ENCODE results near the gene DENND5B.
A peak's percentile ranks its signal among the peaks of the same experiment; 100 is the strongest.
"Not testable (repeated sequence)": the region's sequence is repeated elsewhere in the genome, so short reads cannot be mapped to it uniquely, and the experiment has no call there.

Gene DENND5B

GRCh38 chr12:31393004-31393550 lies 197.9 kb downstream of the DENND5B start:
- Histone ChIP-seq H3K27ac (ENCODE audit: low read length) (no peak overlapping the region), H3K36me3 (ENCODE audit: control insufficient read depth, low read depth, low read length) (no peaks in the 10 kb centered on the region), H3K9ac (ENCODE audit: low read length) (no peak overlapping the region), H3K4me1 (ENCODE audit: control insufficient read depth, low read depth, low read length) (peaks cover 9% of the 10 kb centered on the region), H3K27me3 (ENCODE audit: control insufficient read depth, insufficient read depth, low read length) (no peaks in the 10 kb centered on the region), H3K9me3 (ENCODE audit: control insufficient read depth, low read depth, low read length) (no peaks in the 10 kb centered on the region), H3K4me3 (ENCODE audit: low read length) (no peak overlapping the region)

- no peaks in the 10 kb centered on the region for H3K9me3 ChIP-seq (ENCODE audit: control insufficient read depth, low read depth, low read length)
- no peak overlapping the region for H3K4me3 ChIP-seq (ENCODE audit: low read length)
- peaks cover 30% of the 10 kb centered on the region for H3K4me1 ChIP-seq (ENCODE audit: control insufficient read depth, low read depth, low read length)
- no peak overlapping the region for H3K9ac ChIP-seq (ENCODE audit: low read length)
- no peaks in the 10 kb centered on the region for H3K36me3 ChIP-seq (ENCODE audit: control insufficient read depth, low read depth, low read length)
- no peaks in the 10 kb centered on the region for H3K27me3 ChIP-seq (ENCODE audit: control insufficient read depth, insufficient read depth, low read length)
- no peak overlapping the region for H3K27ac ChIP-seq (ENCODE audit: low read length)
Observed at GRCh38 chr12:31390991-31391390, 199.9 kb downstream of the DENND5B start.

- Histone ChIP-seq H3K9me3 (ENCODE audit: control insufficient read depth, low read depth, low read length) (no peaks in the 10 kb centered on the region), H3K4me1 (ENCODE audit: control insufficient read depth, low read depth, low read length) (peaks cover 49% of the 10 kb centered on the region), H3K36me3 (ENCODE audit: control insufficient read depth, low read depth, low read length) (no peaks in the 10 kb centered on the region), H3K27ac (ENCODE audit: low read length) (no peak overlapping the region), H3K9ac (ENCODE audit: low read length) (no peak overlapping the region), H3K4me3 (ENCODE audit: low read length) (no peak overlapping the region), H3K27me3 (ENCODE audit: control insufficient read depth, insufficient read depth, low read length) (no peaks in the 10 kb centered on the region)
Observed at GRCh38 chr12:31388713-31389112, 202.2 kb downstream of the DENND5B start.

- peak overlapping the region; percentile 90 for H3K9ac ChIP-seq (ENCODE audit: low read length)
Observed at GRCh38 chr12:31387466-31387865, 203.5 kb downstream of the DENND5B start.

GRCh38 chr12:31387011-31387410 lies 203.9 kb downstream of the DENND5B start:
- Histone ChIP-seq H3K9ac (ENCODE audit: low read length) (peak overlapping the region; percentile 90), H3K4me3 (ENCODE audit: low read length) (peak overlapping the region; percentile 55), H3K27me3 (ENCODE audit: control insufficient read depth, insufficient read depth, low read length) (no peaks in the 10 kb centered on the region), H3K36me3 (ENCODE audit: control insufficient read depth, low read depth, low read length) (no peaks in the 10 kb centered on the region), H3K9me3 (ENCODE audit: control insufficient read depth, low read depth, low read length) (no peaks in the 10 kb centered on the region), H3K27ac (ENCODE audit: low read length) (peak overlapping the region; percentile 99), H3K4me1 (ENCODE audit: control insufficient read depth, low read depth, low read length) (peaks cover 57% of the 10 kb centered on the region)

More at GRCh38 chr12:31387466-31387865, 203.5 kb downstream of the DENND5B start:
- no peaks in the 10 kb centered on the region for H3K27me3 ChIP-seq (ENCODE audit: control insufficient read depth, insufficient read depth, low read length)
- no peaks in the 10 kb centered on the region for H3K9me3 ChIP-seq (ENCODE audit: control insufficient read depth, low read depth, low read length)
- peaks cover 57% of the 10 kb centered on the region for H3K4me1 ChIP-seq (ENCODE audit: control insufficient read depth, low read depth, low read length)
- H3K4me3 ChIP-seq (ENCODE audit: low read length): peak overlapping the region; percentile 55
- peak overlapping the region; percentile 99 for H3K27ac ChIP-seq (ENCODE audit: low read length)
- H3K36me3 ChIP-seq (ENCODE audit: control insufficient read depth, low read depth, low read length): no peaks in the 10 kb centered on the region

- Histone ChIP-seq H3K36me3 (ENCODE audit: control insufficient read depth, low read depth, low read length) (no peaks in the 10 kb centered on the region), H3K27me3 (ENCODE audit: control insufficient read depth, insufficient read depth, low read length) (no peaks in the 10 kb centered on the region), H3K27ac (ENCODE audit: low read length) (peak overlapping the region; percentile 99), H3K9ac (ENCODE audit: low read length) (peak overlapping the region; percentile 90), H3K9me3 (ENCODE audit: control insufficient read depth, low read depth, low read length) (no peaks in the 10 kb centered on the region), H3K4me3 (ENCODE audit: low read length) (peak overlapping the region; percentile 55), H3K4me1 (ENCODE audit: control insufficient read depth, low read depth, low read length) (peaks cover 57% of the 10 kb centered on the region)
Observed at GRCh38 chr12:31386364-31386777, 204.6 kb downstream of the DENND5B start.

GRCh38 chr12:31377210-31377609 lies 213.7 kb downstream of the DENND5B start:
- H3K9me3 ChIP-seq (ENCODE audit: control insufficient read depth, low read depth, low read length); H3K9ac ChIP-seq (ENCODE audit: low read length); H3K4me3 ChIP-seq (ENCODE audit: low read length); H3K4me1 ChIP-seq (ENCODE audit: control insufficient read depth, low read depth, low read length); H3K36me3 ChIP-seq (ENCODE audit: control insufficient read depth, low read depth, low read length); H3K27ac ChIP-seq (ENCODE audit: low read length); H3K27me3 ChIP-seq (ENCODE audit: control insufficient read depth, insufficient read depth, low read length): not testable (repeated sequence)

- not testable (repeated sequence) for H3K9ac ChIP-seq (ENCODE audit: low read length); H3K9me3 ChIP-seq (ENCODE audit: control insufficient read depth, low read depth, low read length); H3K4me1 ChIP-seq (ENCODE audit: control insufficient read depth, low read depth, low read length); H3K4me3 ChIP-seq (ENCODE audit: low read length); H3K36me3 ChIP-seq (ENCODE audit: control insufficient read depth, low read depth, low read length); H3K27ac ChIP-seq (ENCODE audit: low read length); H3K27me3 ChIP-seq (ENCODE audit: control insufficient read depth, insufficient read depth, low read length)
Observed at GRCh38 chr12:31375422-31375821, 215.5 kb downstream of the DENND5B start.

GRCh38 chr12:31371256-31371620 lies 219.7 kb downstream of the DENND5B start:
- H3K36me3 ChIP-seq (ENCODE audit: control insufficient read depth, low read depth, low read length): no peaks in the 10 kb centered on the region
- no peaks in the 10 kb centered on the region for H3K9me3 ChIP-seq (ENCODE audit: control insufficient read depth, low read depth, low read length)
- peak overlapping the region; percentile 62 for H3K9ac ChIP-seq (ENCODE audit: low read length)
- H3K27ac ChIP-seq (ENCODE audit: low read length): peak overlapping the region; percentile 83
- peak overlapping the region; percentile 43 for H3K4me3 ChIP-seq (ENCODE audit: low read length)
- H3K27me3 ChIP-seq (ENCODE audit: control insufficient read depth, insufficient read depth, low read length): no peaks in the 10 kb centered on the region
- H3K4me1 ChIP-seq (ENCODE audit: control insufficient read depth, low read depth, low read length): peaks cover 31% of the 10 kb centered on the region

- peak overlapping the region; percentile 43 for H3K4me3 ChIP-seq (ENCODE audit: low read length)
- no peaks in the 10 kb centered on the region for H3K36me3 ChIP-seq (ENCODE audit: control insufficient read depth, low read depth, low read length)
- H3K27me3 ChIP-seq (ENCODE audit: control insufficient read depth, insufficient read depth, low read length): no peaks in the 10 kb centered on the region
- peaks cover 31% of the 10 kb centered on the region for H3K4me1 ChIP-seq (ENCODE audit: control insufficient read depth, low read depth, low read length)
- peak overlapping the region; percentile 83 for H3K27ac ChIP-seq (ENCODE audit: low read length)
- H3K9me3 ChIP-seq (ENCODE audit: control insufficient read depth, low read depth, low read length): no peaks in the 10 kb centered on the region
- H3K9ac ChIP-seq (ENCODE audit: low read length): peak overlapping the region; percentile 62
Observed at GRCh38 chr12:31370531-31371255, 220.2 kb downstream of the DENND5B start.

- no peaks in the 10 kb centered on the region for H3K9me3 ChIP-seq (ENCODE audit: control insufficient read depth, low read depth, low read length)
- peak overlapping the region; percentile 43 for H3K4me3 ChIP-seq (ENCODE audit: low read length)
- H3K36me3 ChIP-seq (ENCODE audit: control insufficient read depth, low read depth, low read length): no peaks in the 10 kb centered on the region
- H3K27ac ChIP-seq (ENCODE audit: low read length): peak overlapping the region; percentile 83
- no peaks in the 10 kb centered on the region for H3K27me3 ChIP-seq (ENCODE audit: control insufficient read depth, insufficient read depth, low read length)
- peak overlapping the region; percentile 62 for H3K9ac ChIP-seq (ENCODE audit: low read length)
- peaks cover 31% of the 10 kb centered on the region for H3K4me1 ChIP-seq (ENCODE audit: control insufficient read depth, low read depth, low read length)
Observed at GRCh38 chr12:31369712-31370521, 221.0 kb downstream of the DENND5B start.
